PC-9 (cell line): ENCODE measurements around the gene VWA2. TPM values are rescaled to one million over a fixed set of nuclear protein-coding genes. Genes with fewer than 3 reads are reported as not detected.

Experiments
- BruUV-seq: library from RNA; stranded (reverse); fragments of 400-500 nt; replicated peaks from 2 replicates; lab custom pipeline; 2021; lab: Mats Ljungman, UMichigan
- CTCF ChIA-PET: fragments of 300-600 bp; sonication (Branson Sonifier 250); formaldehyde crosslinking; loops from one replicate; lab custom pipeline; 2022; ENCODE audit warnings: antibody characterized with exemption; lab: Charles Lee
- POLR2A ChIA-PET: fragments of 300-600 bp; sonication (Branson Sonifier 250); formaldehyde crosslinking; loops from one replicate; lab custom pipeline; 2022; ENCODE audit warnings: antibody characterized with exemption; ENCODE audit not compliant: unreplicated experiment; lab: Charles Lee
- DNase-seq, 2 experiments: peaks; one replicate each; pipeline versions ENCODE4 v3.0.0 to v3.0.0-alpha.2; 2015 to 2022; ENCODE audit warnings: mixed read lengths in 1 of 2
- H2AFZ ChIP-seq: fragments of 200-600 bp; sonication (generic); 2 replicates; pipeline ENCODE4 v1.8.1; 2017; ENCODE audit warnings: antibody characterized with exemption
- H3F3A ChIP-seq: fragments of 200-600 bp; sonication (generic); 2 replicates; pipeline ENCODE4 v1.8.1; 2017; ENCODE audit warnings: antibody characterized with exemption, mild to moderate bottlenecking, low read depth; ENCODE audit not compliant: insufficient read depth
- H3K27ac ChIP-seq: fragments of 200-600 bp; sonication (generic); 2 replicates; pipeline ENCODE4 v1.6.1; 2016; ENCODE audit warnings: mixed run types
- H3K27me3 ChIP-seq: fragments of 200-600 bp; sonication (generic); 2 replicates; pipeline ENCODE4 v1.6.1; 2016; ENCODE audit warnings: low read depth, mixed run types; ENCODE audit not compliant: insufficient read depth
- H3K36me3 ChIP-seq: fragments of 200-600 bp; sonication (generic); 2 replicates; pipeline ENCODE4 v1.6.1; 2016; ENCODE audit warnings: low read depth, mixed run types
- H3K4me1 ChIP-seq: fragments of 200-600 bp; sonication (generic); replicated peaks from 2 replicates; pipeline ENCODE4 v1.6.1; 2016; ENCODE audit warnings: mixed run types; ENCODE audit not compliant: insufficient read depth
- H3K4me2 ChIP-seq: fragments of 200-600 bp; sonication (generic); 2 replicates; pipeline ENCODE4 v1.6.1; 2017; ENCODE audit warnings: mixed run types
- H3K4me3 ChIP-seq: fragments of 200-600 bp; sonication (generic); 2 replicates; pipeline ENCODE4 v1.6.1; 2016; ENCODE audit warnings: mixed run types
- H3K79me2 ChIP-seq: fragments of 200-600 bp; sonication (generic); 2 replicates; pipeline ENCODE4 v1.6.1; 2017; ENCODE audit warnings: low read depth, mixed run types
- H3K9me2 ChIP-seq: fragments of 200-600 bp; sonication (generic); 2 replicates; pipeline ENCODE4 v1.8.1; 2017; ENCODE audit warnings: mild to moderate bottlenecking; ENCODE audit not compliant: insufficient read depth
- H3K9me3 ChIP-seq: fragments of 200-600 bp; sonication (generic); 2 replicates; pipeline ENCODE4 v1.8.1; 2016; ENCODE audit warnings: low read depth; ENCODE audit not compliant: insufficient read depth
- H4K20me1 ChIP-seq: fragments of 200-600 bp; sonication (generic); 2 replicates; pipeline ENCODE4 v1.8.1; 2017; ENCODE audit not compliant: insufficient read depth
- CTCF ChIP-seq: fragments of 200-600 bp; sonication (generic); conservative IDR thresholded peaks from 2 replicates; pipeline ENCODE4 v1.6.1; 2017; ENCODE audit warnings: mixed run types, antibody characterized with exemption, mild to moderate bottlenecking, moderate library complexity
- EZH2 ChIP-seq: fragments of 200-600 bp; sonication (generic); IDR thresholded peaks from 2 replicates; pipeline ENCODE4 v1.8.0; 2017; ENCODE audit warnings: antibody characterized with exemption, low read depth
- intact Hi-C: fragments of 100-400 bp; cut with micrococcal nuclease; formaldehyde crosslinking; loops from one replicate; pipeline ENCODE4 v1.10.0; 2022; ENCODE audit not compliant: unreplicated experiment
- total RNA-seq: library from RNA; stranded (reverse); gene quantifications from 2 replicates; pipeline ENCODE4 v1.2.3, GENCODE V29; 2021

Gene VWA2
- total RNA-seq, 1 experiment from 2014 or later = 0.48 TPM

GRCh38 chr10:114278140-114278883 lies 39.3 kb downstream of the VWA2 start:
- Histone ChIP-seq H3K4me3 (no peak overlapping the region), H4K20me1 (no peaks in the 10 kb centered on the region), H3K9me3 (no peaks in the 10 kb centered on the region), H3F3A (peaks cover 5% of the 10 kb centered on the region; the same call in 1 of the 2 replicates), H3K27ac (no peak overlapping the region), H2AFZ (no peak overlapping the region), H3K79me2 (no peaks in the 10 kb centered on the region), H3K27me3 (no peaks in the 10 kb centered on the region), H3K4me1 (peaks cover 10% of the 10 kb centered on the region), H3K9me2 (no peaks in the 10 kb centered on the region), H3K36me3 (no peaks in the 10 kb centered on the region), H3K4me2 (no peak overlapping the region)
- BruUV-seq = no TSS peak
- no peak for TF ChIP-seq CTCF
- TF ChIP-seq EZH2 = no peak
- POLR2A ChIA-PET = no interaction called here
- no peak for DNase-seq
- CTCF ChIA-PET = no interaction called here
- intact Hi-C loops = loop anchor here (10.0 kb wide), 1 partner anchor 104 kb away; the partner anchor contains the start of genes CCDC186 and TDRD1

- Histone ChIP-seq H2AFZ (no peak overlapping the region), H3K9me2 (no peaks in the 10 kb centered on the region), H3K36me3 (no peaks in the 10 kb centered on the region), H3K9me3 (no peaks in the 10 kb centered on the region), H3K27ac (no peak overlapping the region), H3K79me2 (no peaks in the 10 kb centered on the region), H3K27me3 (no peaks in the 10 kb centered on the region), H3F3A (peaks cover 5% of the 10 kb centered on the region; the same call in 1 of the 2 replicates), H3K4me3 (no peak overlapping the region), H3K4me1 (peaks cover 10% of the 10 kb centered on the region), H4K20me1 (no peaks in the 10 kb centered on the region), H3K4me2 (no peak overlapping the region)
- POLR2A ChIA-PET = no interaction called here
- CTCF ChIA-PET = no interaction called here
- TF ChIP-seq CTCF (no peak), EZH2 (no peak)
- BruUV-seq = no TSS peak
- no peak for DNase-seq
- intact Hi-C loops = loop anchor here (10.0 kb wide), 1 partner anchor 104 kb away; the partner anchor contains the start of genes CCDC186 and TDRD1
These were observed 39.8 kb downstream of the VWA2 start for GRCh38 chr10:114278884-114279191.

GRCh38 chr10:114279289-114279688 lies 40.2 kb downstream of the VWA2 start:
- no peak overlapping the region for H3K4me2 ChIP-seq
- DNase-seq = no peak
- CTCF ChIA-PET = no interaction called here
- H3K27me3 ChIP-seq = no peaks in the 10 kb centered on the region
- peaks cover 10% of the 10 kb centered on the region for H3K4me1 ChIP-seq
- H3K79me2 ChIP-seq = no peaks in the 10 kb centered on the region
- BruUV-seq = no TSS peak
- intact Hi-C loops = loop anchor here (10.0 kb wide), 1 partner anchor 104 kb away; the partner anchor contains the start of genes CCDC186 and TDRD1
- H3K4me3 ChIP-seq = no peak overlapping the region
- POLR2A ChIA-PET = no interaction called here
- H3K36me3 ChIP-seq = no peaks in the 10 kb centered on the region
- TF ChIP-seq CTCF = no peak
- TF ChIP-seq EZH2 = no peak
- H4K20me1 ChIP-seq = no peaks in the 10 kb centered on the region
- H3F3A ChIP-seq = peaks cover 5% of the 10 kb centered on the region; the same call in 1 of the 2 replicates
- H3K27ac ChIP-seq = no peak overlapping the region
- no peaks in the 10 kb centered on the region for H3K9me3 ChIP-seq
- no peak overlapping the region for H2AFZ ChIP-seq
- no peaks in the 10 kb centered on the region for H3K9me2 ChIP-seq
